GM18951 (cell line): Measurements from ENCODE around the gene PPP2R2D.

ENCODE experiments used
- POLR2A ChIP-seq: IDR thresholded peaks from 4 replicates; pipeline ENCODE4 v1.6.1; 2011; ENCODE audit warnings: mild to moderate bottlenecking; ENCODE audit not compliant: insufficient read length, insufficient read depth; ENCODE audit errors: extremely low read depth
- in situ Hi-C: fragments of 300-500 bp; cut with MboI; formaldehyde crosslinking; loops from one replicate; pipeline ENCODE4 v1.12.0; 2022; ENCODE audit warnings: low sequenced_read_pairs, mixed read lengths, inconsistent platforms; ENCODE audit not compliant: unreplicated experiment

The PPP2R2D gene

GRCh38 chr10:131972474-131973071, 71.8 kb downstream of the PPP2R2D start:
- in situ Hi-C loops: no loop called here
- no peak for TF ChIP-seq POLR2A

GRCh38 chr10:131973160-131973951, 72.5 kb downstream of the PPP2R2D start:
- TF ChIP-seq POLR2A: no peak
- in situ Hi-C loops: no loop called here

- no peak for TF ChIP-seq POLR2A
- in situ Hi-C loops: no loop called here
Observed at GRCh38 chr10:131974034-131974817, 73.4 kb downstream of the PPP2R2D start.

GRCh38 chr10:131975003-131975402, 74.2 kb downstream of the PPP2R2D start:
- no peak for TF ChIP-seq POLR2A
- in situ Hi-C loops: no loop called here

GRCh38 chr10:131975796-131976195, 75.0 kb downstream of the PPP2R2D start:
- no peak for TF ChIP-seq POLR2A
- in situ Hi-C loops: no loop called here

GRCh38 chr10:131977323-131978096, 76.7 kb downstream of the PPP2R2D start:
- TF ChIP-seq POLR2A: no peak
- in situ Hi-C loops: no loop called here

DNA sequence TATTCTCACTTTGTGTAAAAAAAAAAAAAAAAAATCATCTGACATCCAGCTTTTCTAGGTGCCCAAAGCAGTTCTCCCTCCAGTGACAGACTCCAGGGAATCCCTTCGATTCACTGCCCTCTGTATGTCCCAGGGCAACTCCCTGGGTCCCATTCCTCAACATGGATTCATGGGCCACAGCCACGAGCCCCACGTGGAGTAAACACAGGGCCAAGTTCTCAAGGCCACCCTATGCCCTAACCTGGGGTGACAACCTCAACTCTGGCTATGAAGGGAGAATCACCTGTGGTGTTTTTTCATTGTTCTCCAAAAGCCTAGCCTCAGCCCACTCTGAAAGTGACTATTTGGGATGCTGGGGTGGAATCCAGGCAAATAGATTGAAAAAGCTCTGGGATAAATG, 77.6 kb downstream of the PPP2R2D start:
- TF ChIP-seq POLR2A: no peak
- in situ Hi-C loops: no loop called here

DNA sequence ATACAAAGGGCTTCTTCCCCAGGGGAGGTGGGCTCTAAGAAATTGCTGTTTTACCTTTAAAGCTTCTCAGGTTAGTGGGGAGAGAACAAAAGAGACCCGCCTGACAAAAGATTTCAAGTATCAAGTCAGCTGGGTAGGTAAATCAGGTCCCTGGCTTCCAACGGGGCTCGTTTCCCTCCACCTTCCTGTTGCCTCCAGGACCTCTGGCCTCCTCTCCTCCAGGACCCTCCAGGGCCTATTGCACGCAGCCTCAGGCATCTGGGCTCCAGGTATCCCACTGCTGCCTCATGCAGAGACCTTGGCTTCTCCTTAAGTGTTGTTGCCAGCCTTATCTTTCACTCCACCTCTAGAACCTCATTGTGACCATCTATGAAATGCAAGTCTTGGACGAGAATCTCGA, 78.0 kb downstream of the PPP2R2D start:
- TF ChIP-seq POLR2A: no peak
- in situ Hi-C loops: no loop called here

- in situ Hi-C loops: no loop called here
- TF ChIP-seq POLR2A: no peak
Observed at GRCh38 chr10:131979336-131979735, 78.5 kb downstream of the PPP2R2D start.

DNA sequence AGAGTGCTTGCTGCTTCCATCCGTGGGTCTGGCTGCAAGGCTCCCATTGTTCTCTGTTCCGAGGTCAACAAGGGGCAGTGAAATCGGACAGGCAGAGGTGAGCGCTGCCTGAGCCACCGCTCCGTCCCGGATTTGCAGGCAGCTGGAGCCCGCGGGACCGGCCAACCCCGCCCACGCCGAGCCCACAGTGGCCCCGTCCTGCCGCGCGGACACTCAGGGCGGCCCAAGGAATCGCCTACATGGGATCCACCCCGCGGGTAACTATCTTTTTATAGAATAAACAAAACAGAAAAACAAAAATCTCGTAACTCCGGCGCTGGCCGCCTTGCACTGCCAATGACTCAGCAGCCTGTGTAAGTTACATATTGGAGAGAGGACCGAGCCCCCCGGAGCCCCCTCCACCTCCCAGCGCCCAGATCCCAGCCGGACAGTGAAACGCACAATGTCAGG, 79.0 kb downstream of the PPP2R2D start:
- in situ Hi-C loops: no loop called here
- no peak for TF ChIP-seq POLR2A

- in situ Hi-C loops: no loop called here
- TF ChIP-seq POLR2A: no peak
Observed at GRCh38 chr10:131980321-131980720, 79.5 kb downstream of the PPP2R2D start.

DNA sequence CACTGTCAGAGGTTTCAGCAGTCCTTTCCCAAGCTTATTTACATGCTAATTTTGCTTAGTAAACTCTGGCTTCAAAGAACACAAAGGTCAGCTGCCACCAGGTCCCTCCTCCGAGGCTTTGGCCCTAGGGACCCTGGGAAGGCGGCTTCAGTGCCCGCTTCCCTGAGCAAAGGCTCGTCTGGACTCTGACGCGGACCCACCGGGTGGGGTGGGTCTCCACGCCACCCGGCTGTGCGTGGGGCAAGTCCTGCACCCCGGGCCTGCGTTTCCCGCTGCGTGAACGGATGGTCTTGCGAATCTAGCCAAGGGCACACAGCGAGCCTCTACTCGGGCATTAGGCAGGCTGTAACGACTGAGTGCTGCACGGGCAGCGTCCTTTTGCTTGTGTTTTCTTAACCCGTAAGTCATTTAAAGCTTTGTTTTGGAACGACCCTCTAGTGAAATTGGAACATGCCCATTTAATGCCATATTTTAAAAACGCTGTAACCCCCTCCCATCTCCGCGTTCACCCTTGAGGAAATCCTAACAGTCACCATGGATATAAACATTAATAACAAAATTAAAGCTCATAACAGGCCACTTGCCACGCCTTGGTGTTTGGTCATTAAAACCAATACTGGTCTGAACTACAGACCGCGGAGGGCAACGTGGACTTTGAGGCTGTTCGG, 80.1 kb downstream of the PPP2R2D start:
- no peak for TF ChIP-seq POLR2A
- in situ Hi-C loops: no loop called here

GRCh38 chr10:131981429-131982184, 80.8 kb downstream of the PPP2R2D start, which contains the start of gene BNIP3:
Gene BNIP3 (minus strand): TSS chr10:131981923. CDS start chr10:131981806, 117 bp downstream.
- peak; percentile 86 for TF ChIP-seq POLR2A
- in situ Hi-C loops: no loop called here
